Hepatocyte (in vitro differentiated cells): Measurements from ENCODE around the gene GMDS. TPM values are rescaled to one million over a fixed set of nuclear protein-coding genes. Genes with fewer than 3 reads are reported as not detected.

Experiments
- DNase-seq: peaks from one replicate; pipeline ENCODE4 v3.0.0-alpha.2; 2016; ENCODE audit warnings: low spot score
- H2AFZ ChIP-seq: fragments of 200-600 bp; sonication (generic); 2 replicates; pipeline ENCODE4 v1.6.0; 2016; ENCODE audit warnings: antibody characterized with exemption, mild to moderate bottlenecking
- H3K27ac ChIP-seq: fragments of 200-600 bp; sonication (generic); 2 replicates; pipeline ENCODE4 v1.5.1; 2016; ENCODE audit warnings: mild to moderate bottlenecking
- H3K27me3 ChIP-seq: fragments of 200-600 bp; sonication (generic); 2 replicates; pipeline ENCODE4 v1.6.1; 2016
- H3K36me3 ChIP-seq: fragments of 200-600 bp; sonication (generic); replicated peaks from 2 replicates; pipeline ENCODE4 v1.5.1; 2016; ENCODE audit warnings: low read depth; ENCODE audit not compliant: insufficient read depth
- H3K4me1 ChIP-seq: fragments of 200-600 bp; sonication (generic); 2 replicates; pipeline ENCODE4 v1.5.1; 2016; ENCODE audit warnings: mild to moderate bottlenecking, moderate library complexity; ENCODE audit not compliant: insufficient read depth
- H3K4me2 ChIP-seq: fragments of 200-600 bp; sonication (generic); 2 replicates; pipeline ENCODE4 v1.6.0; 2016
- H3K4me3 ChIP-seq: fragments of 200-600 bp; sonication (generic); 2 replicates; pipeline ENCODE4 v1.5.1; 2016; ENCODE audit warnings: mild to moderate bottlenecking
- H3K79me2 ChIP-seq: fragments of 200-600 bp; sonication (generic); 2 replicates; pipeline ENCODE4 v1.6.0; 2017; ENCODE audit warnings: mild to moderate bottlenecking
- H3K9me2 ChIP-seq: fragments of 200-600 bp; sonication (generic); replicated peaks from 2 replicates; pipeline ENCODE4 v1.6.0; 2017; ENCODE audit warnings: mild to moderate bottlenecking; ENCODE audit not compliant: insufficient read depth
- H3K9me3 ChIP-seq: fragments of 200-600 bp; sonication (generic); 2 replicates; pipeline ENCODE4 v1.5.1; 2016; ENCODE audit warnings: low read depth, mild to moderate bottlenecking
- H4K20me1 ChIP-seq: fragments of 200-600 bp; sonication (generic); 2 replicates; pipeline ENCODE4 v1.6.0; 2016; ENCODE audit warnings: mild to moderate bottlenecking; ENCODE audit not compliant: insufficient read depth, poor library complexity, severe bottlenecking
- CTCF ChIP-seq: fragments of 200-600 bp; sonication (generic); IDR thresholded peaks from 2 replicates; pipeline ENCODE4 v1.5.1; 2016; ENCODE audit warnings: antibody characterized with exemption, mild to moderate bottlenecking; ENCODE audit not compliant: poor library complexity
- EZH2 ChIP-seq: fragments of 200-600 bp; sonication (generic); IDR thresholded peaks from 2 replicates; pipeline ENCODE4 v1.6.1; 2016; ENCODE audit warnings: antibody characterized with exemption, mild to moderate bottlenecking, borderline replicate concordance
- EZH2phosphoT487 ChIP-seq: fragments of 200-600 bp; sonication (generic); IDR thresholded peaks from one replicate; pipeline ENCODE4 v1.6.1; 2018; ENCODE audit warnings: antibody characterized with exemption, mild to moderate bottlenecking, low read depth, moderate library complexity; ENCODE audit not compliant: unreplicated experiment, severe bottlenecking
- WGBS: methylation state at CpG from one replicate; pipeline ENCODE4 v1.1.6; 2016; ENCODE audit warnings: low lambda C conversion rate; ENCODE audit errors: missing lambda C conversion rate; 5-methylcytosine and 5-hydroxymethylcytosine counted together
- polyA plus RNA-seq: library from polyadenylated mRNA; unstranded; fragments of >200 nt; fragmentation: Nextera tagmentation; extraction: Ambion mirVana; gene quantifications from 2 replicates; pipeline ENCODE4 v1.2.1, GENCODE V29; 2016
- total RNA-seq: library from RNA; depleted of rRNA; stranded (reverse); fragments of >200 nt; gene quantifications from 2 replicates; pipeline ENCODE4 v1.2.3, GENCODE V29; 2014

GMDS gene
- total and polyA plus RNA-seq, 2 experiments from 2014 or later, result 20.7 to 32.6 TPM

- peaks cover 6% of the 10 kb centered on the region for H3K4me1 ChIP-seq
- no peak overlapping the region for H3K4me3 ChIP-seq
Measured at GRCh38 chr6:1778686-1779235, 466.6 kb downstream of the GMDS start.

GRCh38 chr6:1777921-1778685, 467.3 kb downstream of the GMDS start:
- Histone ChIP-seq H3K4me3 (no peak overlapping the region), H4K20me1 (no peaks in the 10 kb centered on the region), H3K9me2 (no peaks in the 10 kb centered on the region), H3K9me3 (no peaks in the 10 kb centered on the region), H3K36me3 (no peaks in the 10 kb centered on the region), H3K27me3 (no peaks in the 10 kb centered on the region), H3K79me2 (no peaks in the 10 kb centered on the region), H3K27ac (no peak overlapping the region), H3K4me1 (peaks cover 10% of the 10 kb centered on the region), H2AFZ (no peak overlapping the region), H3K4me2 (no peak overlapping the region)
- WGBS, result 73% methylated on average over 9 of the region's 9 CpGs
- DNase-seq, result no peak
- TF ChIP-seq CTCF (no peak), EZH2 (no peak), EZH2phosphoT487 (no peak)

More at GRCh38 chr6:1778686-1779235, 466.6 kb downstream of the GMDS start:
- Histone ChIP-seq H4K20me1 (no peaks in the 10 kb centered on the region), H3K79me2 (no peaks in the 10 kb centered on the region), H3K4me2 (no peak overlapping the region), H3K36me3 (no peaks in the 10 kb centered on the region), H3K9me2 (no peaks in the 10 kb centered on the region), H3K27ac (no peak overlapping the region), H2AFZ (no peak overlapping the region), H3K9me3 (no peaks in the 10 kb centered on the region), H3K27me3 (no peaks in the 10 kb centered on the region)
- 81% methylated on average over 10 of the region's 10 CpGs for WGBS
- no peak for DNase-seq
- TF ChIP-seq EZH2 (no peak), EZH2phosphoT487 (no peak), CTCF (no peak)

- TF ChIP-seq EZH2phosphoT487 (no peak), CTCF (no peak), EZH2 (no peak)
- Histone ChIP-seq H4K20me1 (no peaks in the 10 kb centered on the region), H3K27ac (no peak overlapping the region), H3K9me2 (no peaks in the 10 kb centered on the region), H3K79me2 (no peaks in the 10 kb centered on the region), H3K4me2 (no peak overlapping the region), H3K4me1 (peaks cover 10% of the 10 kb centered on the region), H3K9me3 (no peaks in the 10 kb centered on the region), H3K36me3 (no peaks in the 10 kb centered on the region), H2AFZ (no peak overlapping the region), H3K27me3 (no peaks in the 10 kb centered on the region), H3K4me3 (no peak overlapping the region)
- no peak for DNase-seq
- 94% methylated on average over 2 of the region's 2 CpGs for WGBS
Measured at GRCh38 chr6:1775441-1775840, 470.0 kb downstream of the GMDS start.
